AG09309 (cell line): ENCODE data around the gene ARHGEF17.

Experiments used
- DNase-seq: peaks from one replicate; pipeline ENCODE4 v3.0.0-alpha.2; 2010; ENCODE audit warnings: low read depth
- H3K4me3 ChIP-seq: 2 replicates; pipeline ENCODE4 v1.5.1; 2011; ENCODE audit warnings: mild to moderate bottlenecking, low read depth, low read length, moderate library complexity; ENCODE audit not compliant: control insufficient read depth
- TF ChIP-seq, protein P1 (sequence below): IDR thresholded peaks from 2 replicates; pipeline ENCODE4 v1.5.1; 2011; ENCODE audit warnings: mild to moderate bottlenecking, low read depth, low read length, inconsistent platforms; ENCODE audit not compliant: insufficient read depth, control insufficient read depth; ENCODE audit errors: missing control alignments

Gene ARHGEF17

GRCh38 chr11:73298233-73298632, 9.8 kb upstream of the ARHGEF17 start:
- TF ChIP-seq, protein P1, sequence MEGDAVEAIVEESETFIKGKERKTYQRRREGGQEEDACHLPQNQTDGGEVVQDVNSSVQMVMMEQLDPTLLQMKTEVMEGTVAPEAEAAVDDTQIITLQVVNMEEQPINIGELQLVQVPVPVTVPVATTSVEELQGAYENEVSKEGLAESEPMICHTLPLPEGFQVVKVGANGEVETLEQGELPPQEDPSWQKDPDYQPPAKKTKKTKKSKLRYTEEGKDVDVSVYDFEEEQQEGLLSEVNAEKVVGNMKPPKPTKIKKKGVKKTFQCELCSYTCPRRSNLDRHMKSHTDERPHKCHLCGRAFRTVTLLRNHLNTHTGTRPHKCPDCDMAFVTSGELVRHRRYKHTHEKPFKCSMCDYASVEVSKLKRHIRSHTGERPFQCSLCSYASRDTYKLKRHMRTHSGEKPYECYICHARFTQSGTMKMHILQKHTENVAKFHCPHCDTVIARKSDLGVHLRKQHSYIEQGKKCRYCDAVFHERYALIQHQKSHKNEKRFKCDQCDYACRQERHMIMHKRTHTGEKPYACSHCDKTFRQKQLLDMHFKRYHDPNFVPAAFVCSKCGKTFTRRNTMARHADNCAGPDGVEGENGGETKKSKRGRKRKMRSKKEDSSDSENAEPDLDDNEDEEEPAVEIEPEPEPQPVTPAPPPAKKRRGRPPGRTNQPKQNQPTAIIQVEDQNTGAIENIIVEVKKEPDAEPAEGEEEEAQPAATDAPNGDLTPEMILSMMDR = no peak
- no peak for DNase-seq
- H3K4me3 ChIP-seq = no peak overlapping the region

DNA sequence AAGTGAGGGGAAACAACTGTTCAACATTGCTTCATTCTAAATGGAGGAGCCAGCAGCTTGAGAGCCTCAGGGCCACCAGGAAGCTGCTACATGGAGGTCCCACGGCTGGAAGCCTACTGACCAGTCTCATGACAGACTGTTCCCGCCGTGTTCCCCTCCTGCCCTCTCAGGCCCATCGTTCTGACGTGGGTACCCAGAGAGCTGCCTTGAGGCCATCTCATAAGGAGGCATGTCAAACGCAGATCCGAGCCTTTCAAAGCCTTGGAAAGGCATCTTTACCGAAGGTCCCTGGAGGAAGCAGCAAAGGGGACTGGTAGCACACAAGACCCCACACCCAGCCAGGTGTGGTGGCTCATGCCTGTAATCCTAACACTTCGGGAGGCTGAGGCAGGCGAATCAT, 8.3 kb upstream of the ARHGEF17 start:
- TF ChIP-seq, protein P1 = no peak

GRCh38 chr11:73306069-73306841, 1.8 kb upstream of the ARHGEF17 start:
- no peak for DNase-seq
- TF ChIP-seq, protein P1 = no peak
- no peak overlapping the region for H3K4me3 ChIP-seq

More for the DNA sequence above, 8.3 kb upstream of the ARHGEF17 start:
- no peak for DNase-seq
- no peak overlapping the region for H3K4me3 ChIP-seq

- TF ChIP-seq, protein P1 = no peak
- peak overlapping the region; percentile 47 for H3K4me3 ChIP-seq
- no peak for DNase-seq
These were observed 1.1 kb upstream of the ARHGEF17 start for GRCh38 chr11:73306977-73307322.

DNA sequence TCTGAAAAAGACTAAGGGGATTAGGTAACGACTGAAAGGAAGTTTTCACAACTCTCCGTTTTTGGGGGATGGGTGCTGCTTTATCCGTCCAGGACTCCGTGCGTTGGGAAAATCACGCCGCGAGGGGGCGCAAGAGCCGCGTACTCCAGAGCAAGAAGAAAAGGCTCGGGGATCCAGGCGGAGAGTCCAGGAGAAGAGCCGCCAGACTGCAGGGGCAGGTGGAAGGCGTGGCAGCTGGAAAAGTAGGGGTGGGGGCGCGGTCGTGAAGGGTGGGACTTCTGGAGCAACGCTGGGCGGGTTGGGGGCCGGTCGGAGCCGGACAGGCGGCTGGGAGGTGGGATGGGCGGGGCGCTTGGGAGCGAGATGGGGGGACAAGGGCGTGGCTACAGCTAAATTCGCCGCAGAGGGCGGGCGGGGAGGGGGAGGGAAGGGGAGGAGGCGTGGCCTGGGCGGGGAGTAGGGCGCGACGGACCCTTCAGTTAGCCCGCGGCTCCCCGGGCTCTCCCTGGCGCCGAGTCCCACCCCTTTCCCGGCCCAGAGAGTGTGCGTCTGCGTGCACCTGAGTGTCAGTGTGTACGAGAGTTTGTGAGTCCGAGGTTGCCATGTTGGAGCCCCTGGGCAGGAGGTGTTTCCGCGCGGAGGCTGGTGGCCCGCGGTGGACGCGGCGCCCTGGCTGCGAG, 613 bp upstream of the ARHGEF17 start:
- DNase-seq = peak; percentile 91
- TF ChIP-seq, protein P1 = peak; percentile 89
- peak overlapping the region; percentile 47 for H3K4me3 ChIP-seq

DNA sequence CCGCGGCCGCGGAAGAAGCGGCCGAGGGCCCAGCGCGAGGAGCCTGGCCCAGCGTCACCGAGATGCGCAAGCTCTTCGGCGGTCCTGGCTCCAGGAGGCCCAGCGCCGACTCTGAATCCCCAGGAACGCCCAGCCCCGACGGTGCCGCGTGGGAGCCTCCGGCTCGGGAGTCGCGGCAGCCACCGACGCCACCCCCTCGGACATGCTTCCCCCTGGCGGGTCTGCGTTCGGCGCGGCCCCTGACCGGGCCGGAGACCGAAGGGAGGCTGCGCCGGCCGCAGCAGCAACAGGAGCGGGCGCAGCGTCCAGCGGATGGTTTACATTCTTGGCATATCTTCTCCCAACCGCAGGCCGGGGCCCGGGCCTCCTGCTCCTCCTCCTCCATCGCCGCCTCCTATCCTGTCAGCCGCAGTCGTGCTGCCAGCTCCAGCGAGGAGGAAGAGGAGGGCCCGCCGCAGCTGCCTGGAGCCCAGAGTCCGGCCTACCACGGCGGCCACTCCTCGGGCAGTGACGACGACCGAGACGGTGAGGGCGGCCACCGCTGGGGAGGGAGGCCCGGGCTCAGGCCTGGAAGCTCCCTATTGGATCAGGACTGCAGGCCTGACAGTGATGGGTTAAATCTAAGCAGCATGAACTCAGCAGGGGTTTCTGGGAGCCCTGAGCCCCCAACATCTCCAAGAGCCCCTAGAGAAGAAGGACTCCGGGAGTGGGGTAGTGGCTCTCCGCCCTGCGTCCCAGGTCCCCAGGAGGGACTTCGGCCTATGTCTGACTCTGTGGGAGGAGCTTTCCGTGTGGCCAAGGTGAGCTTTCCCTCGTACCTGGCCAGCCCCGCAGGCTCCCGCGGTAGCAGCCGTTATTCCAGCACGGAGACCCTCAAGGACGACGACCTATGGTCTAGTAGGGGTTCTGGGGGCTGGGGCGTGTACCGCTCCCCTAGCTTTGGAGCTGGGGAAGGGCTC, 1.2 kb downstream of the ARHGEF17 start:
- DNase-seq = peak; percentile 89

More for the DNA sequence above, 1.2 kb downstream of the ARHGEF17 start:
- H3K4me3 ChIP-seq = peak overlapping the region; percentile 47
- TF ChIP-seq, protein P1 = no peak
